ENCODE data around the gene MED28.

GRCh38 chr4:17619416-17620105 is 5.1 kb downstream of the MED28 start:
- TF ChIP-seq, protein P1, sequence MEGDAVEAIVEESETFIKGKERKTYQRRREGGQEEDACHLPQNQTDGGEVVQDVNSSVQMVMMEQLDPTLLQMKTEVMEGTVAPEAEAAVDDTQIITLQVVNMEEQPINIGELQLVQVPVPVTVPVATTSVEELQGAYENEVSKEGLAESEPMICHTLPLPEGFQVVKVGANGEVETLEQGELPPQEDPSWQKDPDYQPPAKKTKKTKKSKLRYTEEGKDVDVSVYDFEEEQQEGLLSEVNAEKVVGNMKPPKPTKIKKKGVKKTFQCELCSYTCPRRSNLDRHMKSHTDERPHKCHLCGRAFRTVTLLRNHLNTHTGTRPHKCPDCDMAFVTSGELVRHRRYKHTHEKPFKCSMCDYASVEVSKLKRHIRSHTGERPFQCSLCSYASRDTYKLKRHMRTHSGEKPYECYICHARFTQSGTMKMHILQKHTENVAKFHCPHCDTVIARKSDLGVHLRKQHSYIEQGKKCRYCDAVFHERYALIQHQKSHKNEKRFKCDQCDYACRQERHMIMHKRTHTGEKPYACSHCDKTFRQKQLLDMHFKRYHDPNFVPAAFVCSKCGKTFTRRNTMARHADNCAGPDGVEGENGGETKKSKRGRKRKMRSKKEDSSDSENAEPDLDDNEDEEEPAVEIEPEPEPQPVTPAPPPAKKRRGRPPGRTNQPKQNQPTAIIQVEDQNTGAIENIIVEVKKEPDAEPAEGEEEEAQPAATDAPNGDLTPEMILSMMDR (conservative IDR thresholded peaks at IDR 0.05; ENCODE audit: low read length) = no peak
- TF ChIP-seq EZH2phosphoT487 (IDR thresholded peaks at IDR 0.05; ENCODE audit: borderline replicate concordance) = no peak
